Measurements from ENCODE around the gene IDH3A.

DNA sequence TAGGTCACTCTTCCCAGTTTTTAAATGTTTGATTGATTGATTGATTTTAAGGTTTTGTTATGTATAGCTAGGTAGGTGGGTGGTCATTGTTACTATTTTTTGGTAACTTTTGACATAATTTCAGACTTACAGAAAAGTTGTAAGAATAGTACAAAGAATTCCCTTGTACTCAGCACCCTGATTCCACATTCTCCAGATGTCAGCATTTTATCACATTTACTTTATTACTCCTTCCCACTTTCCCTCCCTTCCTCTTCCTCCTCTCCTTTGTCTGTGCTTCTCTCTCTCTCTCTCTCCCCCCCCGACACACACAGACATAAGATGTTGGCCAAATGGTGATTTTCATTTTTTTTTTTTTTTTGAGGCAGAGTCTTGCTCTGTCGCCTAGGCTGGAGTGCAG lies 14.8 kb downstream of the IDH3A start:
- TF ChIP-seq, protein P1, sequence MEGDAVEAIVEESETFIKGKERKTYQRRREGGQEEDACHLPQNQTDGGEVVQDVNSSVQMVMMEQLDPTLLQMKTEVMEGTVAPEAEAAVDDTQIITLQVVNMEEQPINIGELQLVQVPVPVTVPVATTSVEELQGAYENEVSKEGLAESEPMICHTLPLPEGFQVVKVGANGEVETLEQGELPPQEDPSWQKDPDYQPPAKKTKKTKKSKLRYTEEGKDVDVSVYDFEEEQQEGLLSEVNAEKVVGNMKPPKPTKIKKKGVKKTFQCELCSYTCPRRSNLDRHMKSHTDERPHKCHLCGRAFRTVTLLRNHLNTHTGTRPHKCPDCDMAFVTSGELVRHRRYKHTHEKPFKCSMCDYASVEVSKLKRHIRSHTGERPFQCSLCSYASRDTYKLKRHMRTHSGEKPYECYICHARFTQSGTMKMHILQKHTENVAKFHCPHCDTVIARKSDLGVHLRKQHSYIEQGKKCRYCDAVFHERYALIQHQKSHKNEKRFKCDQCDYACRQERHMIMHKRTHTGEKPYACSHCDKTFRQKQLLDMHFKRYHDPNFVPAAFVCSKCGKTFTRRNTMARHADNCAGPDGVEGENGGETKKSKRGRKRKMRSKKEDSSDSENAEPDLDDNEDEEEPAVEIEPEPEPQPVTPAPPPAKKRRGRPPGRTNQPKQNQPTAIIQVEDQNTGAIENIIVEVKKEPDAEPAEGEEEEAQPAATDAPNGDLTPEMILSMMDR (IDR thresholded peaks at IDR 0.05), result no peak
- TF ChIP-seq POLR2AphosphoS5 (IDR thresholded peaks at IDR 0.05) (no peak), EP300 (IDR thresholded peaks at IDR 0.05; ENCODE audit: low read depth) (no peak), POLR2A (IDR thresholded peaks at IDR 0.05) (no peak)
